Dendritic cell treated with granulocyte-macrophage colony-stimulating factor and Interleukin-4, amounts not matched to agents 40 ng/mL and 50 ng/mL, for 4 days (primary cell): ENCODE measurements around the gene RAP1GAP2.
"Not testable (repeated sequence)": the region's sequence is repeated elsewhere in the genome, so short reads cannot be mapped to it uniquely, and the experiment has no call there.

Source experiments
- H3K27ac Mint-ChIP-seq: one replicate; pipeline ENCODE4 v1.8.0; 2022; ENCODE audit warnings: mild to moderate bottlenecking, mixed read lengths
- H3K27me3 Mint-ChIP-seq: one replicate; pipeline ENCODE4 v1.8.0; 2022; ENCODE audit warnings: mild to moderate bottlenecking, mixed read lengths
- H3K36me3 Mint-ChIP-seq: one replicate; pipeline ENCODE4 v1.8.0; 2022; ENCODE audit warnings: low read depth, mixed read lengths
- H3K4me1 Mint-ChIP-seq: one replicate; pipeline ENCODE4 v1.8.0; 2022; ENCODE audit warnings: low read depth, mixed read lengths
- H3K4me3 Mint-ChIP-seq: one replicate; pipeline ENCODE4 v1.8.0; 2022; ENCODE audit warnings: mild to moderate bottlenecking, moderate library complexity, mixed read lengths
- H3K9me3 Mint-ChIP-seq: one replicate; pipeline ENCODE4 v1.8.0; 2022; ENCODE audit warnings: mixed read lengths
- intact Hi-C: fragments of 100-400 bp; cut with micrococcal nuclease; formaldehyde crosslinking; loops from one replicate; pipeline ENCODE4 v1.15.0; 2022

Gene RAP1GAP2

GRCh38 chr17:2780256-2780655 is 16.0 kb upstream of the RAP1GAP2 start:
- Mint-ChIP-seq H3K36me3 (no peaks in the 10 kb centered on the region), H3K27me3 (peaks cover 60% of the 10 kb centered on the region), H3K27ac (no peak overlapping the region), H3K4me1 (peaks cover 44% of the 10 kb centered on the region), H3K9me3 (no peaks in the 10 kb centered on the region), H3K4me3 (no peak overlapping the region)
- intact Hi-C loops: no loop called here

GRCh38 chr17:2780931-2781454 is 15.2 kb upstream of the RAP1GAP2 start:
- peaks cover 53% of the 10 kb centered on the region for H3K27me3 Mint-ChIP-seq
- peaks cover 44% of the 10 kb centered on the region for H3K4me1 Mint-ChIP-seq
- no peak overlapping the region for H3K4me3 Mint-ChIP-seq
- H3K27ac Mint-ChIP-seq: no peak overlapping the region
- no peaks in the 10 kb centered on the region for H3K36me3 Mint-ChIP-seq
- H3K9me3 Mint-ChIP-seq: no peaks in the 10 kb centered on the region
- intact Hi-C loops: no loop called here

GRCh38 chr17:2781598-2781997 is 14.6 kb upstream of the RAP1GAP2 start:
- intact Hi-C loops, H3K9me3 Mint-ChIP-seq, H3K27ac Mint-ChIP-seq, H3K4me3 Mint-ChIP-seq, H3K36me3 Mint-ChIP-seq: not testable (repeated sequence)
- Mint-ChIP-seq H3K27me3 (peaks cover 49% of the 10 kb centered on the region), H3K4me1 (peaks cover 44% of the 10 kb centered on the region)

- intact Hi-C loops: no loop called here
- no peaks in the 10 kb centered on the region for H3K36me3 Mint-ChIP-seq
- H3K4me3 Mint-ChIP-seq: no peak overlapping the region
- peaks cover 40% of the 10 kb centered on the region for H3K4me1 Mint-ChIP-seq
- H3K27ac Mint-ChIP-seq: no peak overlapping the region
- H3K27me3 Mint-ChIP-seq: peaks cover 45% of the 10 kb centered on the region
- H3K9me3 Mint-ChIP-seq: no peaks in the 10 kb centered on the region
Measured at GRCh38 chr17:2782055-2782454, 14.2 kb upstream of the RAP1GAP2 start.

- H3K9me3 Mint-ChIP-seq: no peaks in the 10 kb centered on the region
- peaks cover 38% of the 10 kb centered on the region for H3K4me1 Mint-ChIP-seq
- no peaks in the 10 kb centered on the region for H3K36me3 Mint-ChIP-seq
- intact Hi-C loops: no loop called here
- peak overlapping the region; percentile 24 for H3K27ac Mint-ChIP-seq
- H3K27me3 Mint-ChIP-seq: peaks cover 34% of the 10 kb centered on the region
- no peak overlapping the region for H3K4me3 Mint-ChIP-seq
Measured at GRCh38 chr17:2783310-2784030, 12.8 kb upstream of the RAP1GAP2 start.

- Mint-ChIP-seq H3K4me1 (peaks cover 36% of the 10 kb centered on the region), H3K4me3 (no peak overlapping the region)
Measured at GRCh38 chr17:2784864-2785263, 11.4 kb upstream of the RAP1GAP2 start.

GRCh38 chr17:2785376-2785775 is 10.9 kb upstream of the RAP1GAP2 start:
- H3K4me1 Mint-ChIP-seq: peaks cover 37% of the 10 kb centered on the region
- H3K4me3 Mint-ChIP-seq, H3K9me3 Mint-ChIP-seq, H3K36me3 Mint-ChIP-seq: not testable (repeated sequence)
- intact Hi-C loops: loop anchor here (5.0 kb wide), 1 partner anchor 42 kb away; no protein-coding TSS in a partner anchor
- H3K27ac Mint-ChIP-seq: peak overlapping the region; percentile 19
- H3K27me3 Mint-ChIP-seq: peaks cover 15% of the 10 kb centered on the region

More at GRCh38 chr17:2784864-2785263, 11.4 kb upstream of the RAP1GAP2 start:
- intact Hi-C loops: loop anchor here (5.0 kb wide), 1 partner anchor 42 kb away; no protein-coding TSS in a partner anchor
- Mint-ChIP-seq H3K9me3 (no peaks in the 10 kb centered on the region), H3K27me3 (peaks cover 20% of the 10 kb centered on the region), H3K36me3 (no peaks in the 10 kb centered on the region), H3K27ac (peak overlapping the region; percentile 19)

GRCh38 chr17:2786176-2786881 is 9.9 kb upstream of the RAP1GAP2 start:
- H3K36me3 Mint-ChIP-seq: no peaks in the 10 kb centered on the region
- H3K4me3 Mint-ChIP-seq: peak overlapping the region; percentile 58
- intact Hi-C loops: loop anchor here (5.0 kb wide), 1 partner anchor 41 kb away; no protein-coding TSS in a partner anchor
- no peaks in the 10 kb centered on the region for H3K9me3 Mint-ChIP-seq
- H3K4me1 Mint-ChIP-seq: peaks cover 37% of the 10 kb centered on the region
- H3K27me3 Mint-ChIP-seq: peaks cover 6% of the 10 kb centered on the region
- H3K27ac Mint-ChIP-seq: peak overlapping the region; percentile 19

GRCh38 chr17:2789700-2790099 is 6.5 kb upstream of the RAP1GAP2 start:
- no peaks in the 10 kb centered on the region for H3K36me3 Mint-ChIP-seq
- H3K27me3 Mint-ChIP-seq: no peaks in the 10 kb centered on the region
- no peak overlapping the region for H3K4me3 Mint-ChIP-seq
- peaks cover 50% of the 10 kb centered on the region for H3K4me1 Mint-ChIP-seq
- no peak overlapping the region for H3K27ac Mint-ChIP-seq
- no peaks in the 10 kb centered on the region for H3K9me3 Mint-ChIP-seq
- intact Hi-C loops: loop anchor here (5.0 to 10.0 kb wide), 3 partner anchors 38 to 223 kb away; no protein-coding TSS in a partner anchor

- no peaks in the 10 kb centered on the region for H3K9me3 Mint-ChIP-seq
- peaks cover 79% of the 10 kb centered on the region for H3K4me1 Mint-ChIP-seq
- peaks cover 11% of the 10 kb centered on the region for H3K36me3 Mint-ChIP-seq
- intact Hi-C loops: loop anchor here (5.0 to 10.0 kb wide), 2 partner anchors 142 to 220 kb away; no protein-coding TSS in a partner anchor
- no peak overlapping the region for H3K4me3 Mint-ChIP-seq
- peak overlapping the region; percentile 93 for H3K27ac Mint-ChIP-seq
- no peaks in the 10 kb centered on the region for H3K27me3 Mint-ChIP-seq
Measured at GRCh38 chr17:2792366-2793169, 3.7 kb upstream of the RAP1GAP2 start.

GRCh38 chr17:2794111-2794803 is 2.0 kb upstream of the RAP1GAP2 start:
- peak overlapping the region; percentile 10 for H3K4me3 Mint-ChIP-seq
- H3K27ac Mint-ChIP-seq: peak overlapping the region; percentile 62
- H3K9me3 Mint-ChIP-seq: no peaks in the 10 kb centered on the region
- H3K36me3 Mint-ChIP-seq: peaks cover 11% of the 10 kb centered on the region
- no peaks in the 10 kb centered on the region for H3K27me3 Mint-ChIP-seq
- intact Hi-C loops: loop anchor here (5.0 to 10.0 kb wide), 2 partner anchors 141 to 218 kb away; no protein-coding TSS in a partner anchor
- H3K4me1 Mint-ChIP-seq: peaks cover 94% of the 10 kb centered on the region

- Mint-ChIP-seq H3K4me1 (peaks cover 95% of the 10 kb centered on the region), H3K4me3 (peak overlapping the region; percentile 97), H3K9me3 (no peaks in the 10 kb centered on the region), H3K27me3 (no peaks in the 10 kb centered on the region), H3K36me3 (peaks cover 18% of the 10 kb centered on the region), H3K27ac (peak overlapping the region; percentile 73)
- intact Hi-C loops: loop anchor here (10.0 kb wide), 1 partner anchor 139 kb away; no protein-coding TSS in a partner anchor
Measured at GRCh38 chr17:2795441-2796163, 636 bp upstream of the RAP1GAP2 start.
